HCT116 (cell line): ENCODE measurements around the gene RETREG1. TPM values are rescaled to one million over a fixed set of nuclear protein-coding genes. Genes with fewer than 3 reads are reported as not detected.

ENCODE experiments used
- ATAC-seq: fragments of 200-7000 bp; cut with Tn5 transposase; 2 replicates; pipeline ENCODE4 v1.9.1; 2020; ENCODE audit warnings: mild to moderate bottlenecking, moderate library complexity
- BruUV-seq: library from RNA; stranded (reverse); fragments of 400-500 nt; replicated peaks from 2 replicates; lab custom pipeline; 2021; lab: Mats Ljungman, UMichigan
- CTCF ChIA-PET: fragments of 300-600 bp; sonication (Branson Sonifier 250); formaldehyde crosslinking; loops from one replicate; lab custom pipeline; 2021; ENCODE audit warnings: antibody characterized with exemption; lab: Charles Lee
- POLR2A ChIA-PET: fragments of 300-600, 350-600 bp; sonication (Branson Sonifier 250); formaldehyde crosslinking; loops from one replicate; lab custom pipeline; 2021; ENCODE audit warnings: antibody characterized with exemption; lab: Charles Lee
- RAD21 ChIA-PET, 2 experiments: fragments of 300-600 bp; sonication (Branson Sonifier 250); formaldehyde crosslinking; loops; one replicate each; lab custom pipeline; 2023; ENCODE audit warnings: low total read pairs in 2 of 2; ENCODE audit not compliant: uncharacterized antibody in 2 of 2, unreplicated experiment in 2 of 2, low non-redundant PET in 1 of 2; lab: Charles Lee
- DNase-seq: peaks from one replicate; pipeline ENCODE4 v3.0.0-alpha.2; 2010; ENCODE audit warnings: low read depth, low spot score
- H2AFZ ChIP-seq: fragments of 200-600 bp; shearing (Covaris generic), sonication (generic); 2 replicates; pipeline ENCODE4 v1.6.1; 2017; ENCODE audit warnings: low read depth, mixed run types, mixed read lengths, antibody characterized with exemption, low read length; ENCODE audit not compliant: poor library complexity, severe bottlenecking
- H3K27ac ChIP-seq: 2 replicates; pipeline ENCODE4 v1.5.1; 2012; ENCODE audit warnings: low read depth, low read length
- H3K27me3 ChIP-seq: fragments of 200-600 bp; sonication (generic); 2 replicates; pipeline ENCODE4 v1.6.1; 2016; ENCODE audit warnings: mixed run types, low read length, mixed read lengths; ENCODE audit not compliant: insufficient read depth
- H3K36me3 ChIP-seq, 2 experiments: fragments of 200-500 bp in 1 of 2; fragments of 200-600 bp in 1 of 2; sonication (Bioruptor generic) in 1 of 2; sonication (generic) in 1 of 2; 2 replicates each; pipeline versions ENCODE4 v1.5.1 to v1.6.1; 2014 to 2016; ENCODE audit warnings: low read length in 2 of 2, inconsistent platforms in 1 of 2, mixed read lengths in 1 of 2, mixed run types in 1 of 2; ENCODE audit not compliant: insufficient read depth in 2 of 2, control insufficient read depth in 1 of 2
- H3K4me1 ChIP-seq, 2 experiments: fragments of 200-600 bp in 1 of 2; sonication (generic) in 1 of 2; 2 replicates each; pipeline versions ENCODE4 v1.5.1 to v1.6.1; 2012 to 2017; ENCODE audit warnings: low read length in 2 of 2, inconsistent platforms in 1 of 2, mild to moderate bottlenecking in 1 of 2, mixed read lengths in 1 of 2, mixed run types in 1 of 2, moderate library complexity in 1 of 2; ENCODE audit not compliant: insufficient read depth in 2 of 2, control insufficient read depth in 1 of 2
- H3K4me2 ChIP-seq: fragments of 200-600 bp; sonication (generic); 2 replicates; pipeline ENCODE4 v1.6.1; 2017; ENCODE audit warnings: mixed run types, low read length, mixed read lengths
- H3K4me3 ChIP-seq, 2 experiments: fragments of 200-600 bp in 1 of 2; sonication (generic) in 1 of 2; replicated peaks in 1 of 2; 2 replicates each; pipeline ENCODE4 v1.5.1; 2011 to 2016; ENCODE audit warnings: low read length in 2 of 2, control low read depth in 1 of 2, low read depth in 1 of 2, mild to moderate bottlenecking in 1 of 2, mixed read lengths in 1 of 2, mixed run types in 1 of 2
- H3K79me2 ChIP-seq: fragments of 200-600 bp; sonication (generic); 2 replicates; pipeline ENCODE4 v1.6.1; 2017; ENCODE audit warnings: mild to moderate bottlenecking, mixed run types, low read length, moderate library complexity, mixed read lengths; ENCODE audit not compliant: insufficient read depth
- H3K9ac ChIP-seq: fragments of 200-600 bp; sonication (generic); 2 replicates; pipeline ENCODE4 v1.6.1; 2016; ENCODE audit warnings: low read length, mixed read lengths
- H3K9me2 ChIP-seq: fragments of 200-600 bp; sonication (generic), shearing (Covaris generic); 2 replicates; pipeline ENCODE4 v1.6.1; 2017; ENCODE audit warnings: mixed run types, mild to moderate bottlenecking, moderate library complexity; ENCODE audit not compliant: insufficient read depth
- H3K9me3 ChIP-seq, 2 experiments: fragments of 200-500 bp in 1 of 2; fragments of 200-600 bp in 1 of 2; sonication (Bioruptor generic) in 1 of 2; sonication (generic) in 1 of 2; 2 replicates each; pipeline ENCODE4 v1.6.1; 2014 to 2017; ENCODE audit warnings: low read length in 2 of 2, mixed read lengths in 2 of 2, inconsistent platforms in 1 of 2, low read depth in 1 of 2, mild to moderate bottlenecking in 1 of 2, mixed run types in 1 of 2, moderate library complexity in 1 of 2; ENCODE audit not compliant: control insufficient read depth in 1 of 2, insufficient read depth in 1 of 2
- H4K20me1 ChIP-seq: fragments of 200-600 bp; sonication (generic), shearing (Covaris generic); 2 replicates; pipeline ENCODE4 v1.6.1; 2017; ENCODE audit warnings: mixed run types, mild to moderate bottlenecking, moderate library complexity; ENCODE audit not compliant: insufficient read depth
- CBX3 ChIP-seq: IDR thresholded peaks from 2 replicates; pipeline ENCODE4 v1.6.1; 2012; ENCODE audit warnings: low read depth
- CEBPB ChIP-seq: IDR thresholded peaks from 2 replicates; pipeline ENCODE4 v1.6.1; 2012; ENCODE audit warnings: low read depth
- EGR1 ChIP-seq: IDR thresholded peaks from 2 replicates; pipeline ENCODE4 v1.6.1; 2012; ENCODE audit warnings: low read depth
- ELF1 ChIP-seq: IDR thresholded peaks from 2 replicates; pipeline ENCODE4 v1.6.1; 2012; ENCODE audit warnings: low read depth, borderline replicate concordance
- EZH2 ChIP-seq: fragments of 200-600 bp; sonication (generic); IDR thresholded peaks from 2 replicates; pipeline ENCODE4 v1.6.1; 2017; ENCODE audit warnings: antibody characterized with exemption, mixed run types
- EZH2phosphoT487 ChIP-seq: fragments of 200-600 bp; IDR thresholded peaks from 2 replicates; pipeline ENCODE4 v1.6.1; 2018; ENCODE audit warnings: antibody characterized with exemption, borderline replicate concordance
- FOSL1 ChIP-seq: IDR thresholded peaks from 2 replicates; pipeline ENCODE4 v1.6.1; 2012; ENCODE audit warnings: low read depth
- JUND ChIP-seq: IDR thresholded peaks from 2 replicates; pipeline ENCODE4 v1.6.1; 2012
- POLR2A ChIP-seq: IDR thresholded peaks from 2 replicates; pipeline ENCODE4 v1.7.0; 2011; ENCODE audit warnings: borderline replicate concordance; ENCODE audit not compliant: insufficient read depth, insufficient read length; ENCODE audit errors: extremely low read depth
- POLR2AphosphoS5 ChIP-seq: IDR thresholded peaks from 2 replicates; pipeline ENCODE4 v1.6.1; 2011; ENCODE audit warnings: mild to moderate bottlenecking, low read depth, low read length, moderate library complexity
- RAD21 ChIP-seq: IDR thresholded peaks from 2 replicates; pipeline ENCODE4 v1.6.1; 2012; ENCODE audit warnings: low read depth, mild to moderate bottlenecking
- SIN3A ChIP-seq: IDR thresholded peaks from 2 replicates; pipeline ENCODE4 v1.6.1; 2012; ENCODE audit warnings: low read depth
- SP1 ChIP-seq: IDR thresholded peaks from 2 replicates; pipeline ENCODE4 v1.6.1; 2012; ENCODE audit warnings: low read depth
- SRF ChIP-seq: IDR thresholded peaks from 2 replicates; pipeline ENCODE4 v1.6.1; 2012; ENCODE audit warnings: low read depth
- YY1 ChIP-seq: IDR thresholded peaks from 2 replicates; pipeline ENCODE4 v1.6.1; 2011; ENCODE audit warnings: low read length, low read depth, moderate library complexity, mild to moderate bottlenecking; ENCODE audit not compliant: insufficient replicate concordance; ENCODE audit errors: extremely low read depth
- ZFX ChIP-seq: fragments of 450-650 bp; IDR thresholded peaks from 2 replicates; pipeline ENCODE4 v1.6.1; 2017
- intact Hi-C: fragments of 100-400 bp; cut with micrococcal nuclease; formaldehyde crosslinking; loops from 2 replicates; pipeline ENCODE4 v1.10.0; 2022
- total RNA-seq: library from RNA; stranded (reverse); gene quantifications from one replicate; pipeline ENCODE4 v1.2.1, GENCODE V29; 2021; ENCODE audit not compliant: unreplicated experiment
- TF ChIP-seq, protein P1 (sequence below): IDR thresholded peaks from 2 replicates; pipeline ENCODE4 v1.6.1; 2012; ENCODE audit warnings: low read depth
- TF ChIP-seq, protein P2 (sequence below): IDR thresholded peaks from 2 replicates; pipeline ENCODE4 v1.6.1; 2012
- TF ChIP-seq, protein P3 (sequence below): IDR thresholded peaks from 2 replicates; pipeline ENCODE4 v1.6.1; 2012
- TF ChIP-seq, protein P4 (sequence below): IDR thresholded peaks from 2 replicates; pipeline ENCODE4 v1.6.1; 2011; ENCODE audit warnings: mild to moderate bottlenecking, low read length, moderate library complexity; ENCODE audit not compliant: insufficient replicate concordance; ENCODE audit errors: extremely low read depth

The RETREG1 gene
- total RNA-seq, 1 experiment from 2014 or later, result 6.0 TPM

DNA sequence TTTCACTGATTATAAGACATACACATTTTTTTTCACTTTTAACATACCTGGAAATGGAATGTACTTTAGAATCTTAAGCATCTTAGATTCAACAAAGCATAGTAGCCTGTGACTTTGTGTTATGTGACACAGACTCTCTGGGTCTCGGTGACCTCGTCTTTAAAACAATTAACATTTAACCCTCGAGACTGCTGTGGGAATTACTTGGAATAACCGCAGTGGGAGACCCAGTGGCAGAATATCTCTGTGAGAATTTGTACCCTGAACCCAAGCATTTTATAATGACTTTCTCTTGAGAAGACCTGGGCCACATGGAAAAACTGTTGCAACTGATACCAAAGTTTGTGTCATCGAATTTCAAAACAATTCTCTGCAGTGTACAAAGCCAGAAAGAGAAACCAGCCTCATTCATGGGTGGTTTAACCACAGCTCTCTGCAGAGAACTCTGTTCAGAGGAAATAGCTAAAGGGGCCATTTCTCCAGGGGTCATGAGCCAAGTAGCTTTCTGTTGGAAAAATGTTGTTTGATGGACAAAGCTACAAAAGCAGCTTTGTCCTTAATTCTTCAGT is 10.0 kb upstream of the RETREG1 start:
- intact Hi-C loops, result no loop called here
- BruUV-seq, result no TSS peak

More for the DNA sequence above, 10.0 kb upstream of the RETREG1 start:
- H3K4me2 ChIP-seq, result no peak overlapping the region
- H4K20me1 ChIP-seq, result no peaks in the 10 kb centered on the region
- no peaks in the 10 kb centered on the region for H3K9me2 ChIP-seq
- no peaks in the 10 kb centered on the region for H3K36me3 ChIP-seq
- no peak for TF ChIP-seq YY1
- TF ChIP-seq, protein P1, sequence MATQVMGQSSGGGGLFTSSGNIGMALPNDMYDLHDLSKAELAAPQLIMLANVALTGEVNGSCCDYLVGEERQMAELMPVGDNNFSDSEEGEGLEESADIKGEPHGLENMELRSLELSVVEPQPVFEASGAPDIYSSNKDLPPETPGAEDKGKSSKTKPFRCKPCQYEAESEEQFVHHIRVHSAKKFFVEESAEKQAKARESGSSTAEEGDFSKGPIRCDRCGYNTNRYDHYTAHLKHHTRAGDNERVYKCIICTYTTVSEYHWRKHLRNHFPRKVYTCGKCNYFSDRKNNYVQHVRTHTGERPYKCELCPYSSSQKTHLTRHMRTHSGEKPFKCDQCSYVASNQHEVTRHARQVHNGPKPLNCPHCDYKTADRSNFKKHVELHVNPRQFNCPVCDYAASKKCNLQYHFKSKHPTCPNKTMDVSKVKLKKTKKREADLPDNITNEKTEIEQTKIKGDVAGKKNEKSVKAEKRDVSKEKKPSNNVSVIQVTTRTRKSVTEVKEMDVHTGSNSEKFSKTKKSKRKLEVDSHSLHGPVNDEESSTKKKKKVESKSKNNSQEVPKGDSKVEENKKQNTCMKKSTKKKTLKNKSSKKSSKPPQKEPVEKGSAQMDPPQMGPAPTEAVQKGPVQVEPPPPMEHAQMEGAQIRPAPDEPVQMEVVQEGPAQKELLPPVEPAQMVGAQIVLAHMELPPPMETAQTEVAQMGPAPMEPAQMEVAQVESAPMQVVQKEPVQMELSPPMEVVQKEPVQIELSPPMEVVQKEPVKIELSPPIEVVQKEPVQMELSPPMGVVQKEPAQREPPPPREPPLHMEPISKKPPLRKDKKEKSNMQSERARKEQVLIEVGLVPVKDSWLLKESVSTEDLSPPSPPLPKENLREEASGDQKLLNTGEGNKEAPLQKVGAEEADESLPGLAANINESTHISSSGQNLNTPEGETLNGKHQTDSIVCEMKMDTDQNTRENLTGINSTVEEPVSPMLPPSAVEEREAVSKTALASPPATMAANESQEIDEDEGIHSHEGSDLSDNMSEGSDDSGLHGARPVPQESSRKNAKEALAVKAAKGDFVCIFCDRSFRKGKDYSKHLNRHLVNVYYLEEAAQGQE, result no peak
- TF ChIP-seq EZH2phosphoT487, result no peak
- TF ChIP-seq POLR2AphosphoS5, result no peak
- no peak for TF ChIP-seq ZFX
- TF ChIP-seq POLR2A, result no peak
- no peak for TF ChIP-seq EGR1
- no peak for TF ChIP-seq SRF
- TF ChIP-seq RAD21, result no peak
- TF ChIP-seq, protein P2, sequence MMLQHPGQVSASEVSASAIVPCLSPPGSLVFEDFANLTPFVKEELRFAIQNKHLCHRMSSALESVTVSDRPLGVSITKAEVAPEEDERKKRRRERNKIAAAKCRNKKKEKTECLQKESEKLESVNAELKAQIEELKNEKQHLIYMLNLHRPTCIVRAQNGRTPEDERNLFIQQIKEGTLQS, result no peak
- no peak for TF ChIP-seq EZH2
- TF ChIP-seq CBX3, result no peak
- TF ChIP-seq JUND, result no peak
- TF ChIP-seq, protein P3, sequence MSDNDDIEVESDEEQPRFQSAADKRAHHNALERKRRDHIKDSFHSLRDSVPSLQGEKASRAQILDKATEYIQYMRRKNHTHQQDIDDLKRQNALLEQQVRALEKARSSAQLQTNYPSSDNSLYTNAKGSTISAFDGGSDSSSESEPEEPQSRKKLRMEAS, result no peak
- no peak for TF ChIP-seq SIN3A
- TF ChIP-seq, protein P4, sequence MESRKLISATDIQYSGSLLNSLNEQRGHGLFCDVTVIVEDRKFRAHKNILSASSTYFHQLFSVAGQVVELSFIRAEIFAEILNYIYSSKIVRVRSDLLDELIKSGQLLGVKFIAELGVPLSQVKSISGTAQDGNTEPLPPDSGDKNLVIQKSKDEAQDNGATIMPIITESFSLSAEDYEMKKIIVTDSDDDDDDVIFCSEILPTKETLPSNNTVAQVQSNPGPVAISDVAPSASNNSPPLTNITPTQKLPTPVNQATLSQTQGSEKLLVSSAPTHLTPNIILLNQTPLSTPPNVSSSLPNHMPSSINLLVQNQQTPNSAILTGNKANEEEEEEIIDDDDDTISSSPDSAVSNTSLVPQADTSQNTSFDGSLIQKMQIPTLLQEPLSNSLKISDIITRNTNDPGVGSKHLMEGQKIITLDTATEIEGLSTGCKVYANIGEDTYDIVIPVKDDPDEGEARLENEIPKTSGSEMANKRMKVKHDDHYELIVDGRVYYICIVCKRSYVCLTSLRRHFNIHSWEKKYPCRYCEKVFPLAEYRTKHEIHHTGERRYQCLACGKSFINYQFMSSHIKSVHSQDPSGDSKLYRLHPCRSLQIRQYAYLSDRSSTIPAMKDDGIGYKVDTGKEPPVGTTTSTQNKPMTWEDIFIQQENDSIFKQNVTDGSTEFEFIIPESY, result no peak
- no peak for TF ChIP-seq ELF1
- no peak for TF ChIP-seq FOSL1
- TF ChIP-seq SP1, result no peak
- no peak for TF ChIP-seq CEBPB
- no peaks in the 10 kb centered on the region for H3K79me2 ChIP-seq
- ChIA-PET CTCF (interaction anchor here (1.4 kb wide), 1 partner anchor 63 kb away, joined by 5 read pairs; no protein-coding TSS in a partner anchor), RAD21 (no interaction called here), POLR2A (no interaction called here)
- no peaks in the 10 kb centered on the region for H3K9me3 ChIP-seq
- H3K4me1 ChIP-seq, result no peaks in the 10 kb centered on the region
- no peak overlapping the region for H3K4me3 ChIP-seq
- DNase-seq, result no peak
- H3K9ac ChIP-seq, result no peak overlapping the region
- peaks cover 21% of the 10 kb centered on the region; the same call in 1 of the 2 replicates for H3K27me3 ChIP-seq
- H3K27ac ChIP-seq, result no peak overlapping the region
- ATAC-seq, result no peak
- H2AFZ ChIP-seq, result no peak overlapping the region
